SK-N-SH treated with all-trans-retinoic acid at 6 μM for 48 hours (cell line): ENCODE measurements around the gene PGAP6.

ENCODE experiments used
- BACH2 ChIP-seq: fragments of 250-450 bp; sonication (Bioruptor Pico); IDR thresholded peaks from 2 replicates; pipeline ENCODE4 v1.9.0; 2021; ENCODE audit warnings: mild to moderate bottlenecking, borderline replicate concordance
- ESRRG ChIP-seq: fragments of 250-450 bp; sonication (Bioruptor Pico); IDR thresholded peaks from 2 replicates; pipeline ENCODE4 v1.6.1; 2021; ENCODE audit warnings: mild to moderate bottlenecking
- ISL1 ChIP-seq: fragments of 250-450 bp; sonication (Bioruptor Pico); IDR thresholded peaks from 2 replicates; pipeline ENCODE4 v2.1.2; 2022; ENCODE audit warnings: mild to moderate bottlenecking, moderate library complexity
- OSR1 ChIP-seq: fragments of 250-450 bp; sonication (Bioruptor Pico); IDR thresholded peaks from 2 replicates; pipeline ENCODE4 v1.8.0; 2022; ENCODE audit warnings: moderate library complexity, mild to moderate bottlenecking, inconsistent platforms
- RARB ChIP-seq: fragments of 250-450 bp; sonication (Bioruptor Pico); IDR thresholded peaks from 2 replicates; pipeline ENCODE4 v1.8.0; 2021; ENCODE audit warnings: mild to moderate bottlenecking, moderate library complexity
- SNAI2 ChIP-seq: fragments of 250-450 bp; sonication (Bioruptor Pico); IDR thresholded peaks from 2 replicates; pipeline ENCODE4 v1.5.0; 2020; ENCODE audit warnings: mild to moderate bottlenecking, moderate library complexity
- TOX ChIP-seq: fragments of 250-450 bp; sonication (Bioruptor Pico); IDR thresholded peaks from 2 replicates; pipeline ENCODE4 v1.8.0; 2021; ENCODE audit warnings: mild to moderate bottlenecking, moderate library complexity, borderline replicate concordance
- ZC3H10 ChIP-seq: fragments of 250-450 bp; sonication (Bioruptor Pico); IDR thresholded peaks from 2 replicates; pipeline ENCODE4 v1.5.1; 2021; ENCODE audit warnings: mild to moderate bottlenecking, moderate library complexity
- ZFP3 ChIP-seq: fragments of 250-450 bp; sonication (Bioruptor Pico); IDR thresholded peaks from 2 replicates; pipeline ENCODE4 v1.5.0; 2020; ENCODE audit warnings: mild to moderate bottlenecking, moderate library complexity
- ZFP30 ChIP-seq: fragments of 450-650 bp; formaldehyde crosslinking; IDR thresholded peaks from 2 replicates; pipeline ENCODE4 v1.5.0; 2022; ENCODE audit warnings: mild to moderate bottlenecking, moderate library complexity
- ZNF70 ChIP-seq: fragments of 450-650 bp; formaldehyde crosslinking; IDR thresholded peaks from 2 replicates; pipeline ENCODE4 v1.5.0; 2020; ENCODE audit warnings: mild to moderate bottlenecking, moderate library complexity
- TF ChIP-seq, protein P1 (sequence below): fragments of 250-450 bp; sonication (Bioruptor Pico); IDR thresholded peaks from 2 replicates; pipeline ENCODE4 v1.8.0; 2020; ENCODE audit warnings: mild to moderate bottlenecking, moderate library complexity, borderline replicate concordance

DNA sequence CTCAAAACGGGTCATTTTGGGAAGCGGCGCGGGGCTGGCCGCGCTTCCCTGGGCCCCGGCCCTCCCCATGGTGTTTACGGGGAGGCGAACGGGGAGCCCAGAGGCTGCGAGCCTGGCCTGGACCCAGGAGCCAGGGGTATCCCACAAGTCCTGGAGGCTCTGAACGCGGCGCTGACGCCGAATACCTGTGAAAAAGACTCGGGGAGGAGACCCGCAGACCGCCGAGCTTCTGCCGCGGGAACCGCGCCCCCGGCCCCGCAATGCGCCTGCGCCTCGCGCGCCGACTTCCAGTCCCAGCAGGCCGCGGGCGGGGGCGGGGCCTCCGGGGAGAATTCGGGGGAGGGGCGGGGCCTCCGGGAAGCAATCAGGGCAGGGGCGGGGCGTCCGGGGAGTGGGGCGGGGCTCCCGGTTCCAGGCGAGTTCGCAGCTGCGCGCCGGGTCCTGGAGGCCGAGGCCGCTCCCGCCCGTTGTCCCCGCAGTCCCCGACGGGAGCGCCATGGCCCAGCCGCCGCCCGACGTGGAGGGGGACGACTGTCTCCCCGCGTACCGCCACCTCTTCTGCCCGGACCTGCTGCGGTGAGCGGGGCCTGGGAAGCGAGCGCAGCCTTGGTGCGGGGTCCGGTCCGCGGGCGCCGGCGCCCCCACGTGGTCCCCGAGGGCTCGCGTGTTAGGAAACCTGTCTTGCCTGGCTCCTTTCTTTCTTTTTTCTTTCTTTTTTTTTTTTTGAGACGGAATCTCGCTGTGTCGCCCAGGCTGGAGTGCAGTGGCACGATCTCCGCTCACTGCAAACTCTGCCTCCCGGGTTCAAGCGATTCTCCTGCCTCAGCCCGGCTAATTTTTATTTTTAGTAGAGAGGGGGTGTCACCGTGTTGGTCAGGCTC, 19.9 kb upstream of the PGAP6 start, which contains the start of gene DECR2:
- TF ChIP-seq SNAI2 (CRISPR knock-in tag) = no peak
- TF ChIP-seq ISL1 (CRISPR knock-in tag) = no peak
- TF ChIP-seq RARB = no peak
- no peak for TF ChIP-seq ZC3H10 (CRISPR knock-in tag)
- no peak for TF ChIP-seq ZFP3 (CRISPR knock-in tag)
- TF ChIP-seq TOX = no peak
- TF ChIP-seq ZFP30 (CRISPR knock-in tag) = no peak
- no peak for TF ChIP-seq ESRRG (CRISPR knock-in tag)
- no peak for TF ChIP-seq BACH2 (CRISPR knock-in tag)
- TF ChIP-seq, protein P1, sequence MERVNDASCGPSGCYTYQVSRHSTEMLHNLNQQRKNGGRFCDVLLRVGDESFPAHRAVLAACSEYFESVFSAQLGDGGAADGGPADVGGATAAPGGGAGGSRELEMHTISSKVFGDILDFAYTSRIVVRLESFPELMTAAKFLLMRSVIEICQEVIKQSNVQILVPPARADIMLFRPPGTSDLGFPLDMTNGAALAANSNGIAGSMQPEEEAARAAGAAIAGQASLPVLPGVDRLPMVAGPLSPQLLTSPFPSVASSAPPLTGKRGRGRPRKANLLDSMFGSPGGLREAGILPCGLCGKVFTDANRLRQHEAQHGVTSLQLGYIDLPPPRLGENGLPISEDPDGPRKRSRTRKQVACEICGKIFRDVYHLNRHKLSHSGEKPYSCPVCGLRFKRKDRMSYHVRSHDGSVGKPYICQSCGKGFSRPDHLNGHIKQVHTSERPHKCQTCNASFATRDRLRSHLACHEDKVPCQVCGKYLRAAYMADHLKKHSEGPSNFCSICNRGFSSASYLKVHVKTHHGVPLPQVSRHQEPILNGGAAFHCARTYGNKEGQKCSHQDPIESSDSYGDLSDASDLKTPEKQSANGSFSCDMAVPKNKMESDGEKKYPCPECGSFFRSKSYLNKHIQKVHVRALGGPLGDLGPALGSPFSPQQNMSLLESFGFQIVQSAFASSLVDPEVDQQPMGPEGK (CRISPR knock-in tag) = no peak
- TF ChIP-seq ZNF70 (CRISPR knock-in tag) = no peak
- TF ChIP-seq OSR1 (CRISPR knock-in tag) = no peak
